GM12892 (cell line): ENCODE data around the gene TM4SF18.

Experiments used
- POLR2A ChIP-seq: IDR thresholded peaks from 2 replicates; pipeline ENCODE4 v1.6.1; 2011; ENCODE audit warnings: low read depth, low read length, control low read depth
- TAF1 ChIP-seq: IDR thresholded peaks from 2 replicates; pipeline ENCODE4 v1.6.1; 2011; ENCODE audit warnings: low read depth, mild to moderate bottlenecking, control low read depth, low read length, borderline replicate concordance

GRCh38 chr3:149274220-149274619 lies 59.2 kb downstream of the TM4SF18 start:
- TF ChIP-seq POLR2A (no peak), TAF1 (no peak)
